HL-60 (cell line): ENCODE measurements around the gene DMGDH.

Source experiments
- CTCF ChIP-seq: IDR thresholded peaks from one replicate; pipeline ENCODE4 v1.5.1; 2011; ENCODE audit warnings: low read length, control low read depth, inconsistent platforms; ENCODE audit not compliant: insufficient read depth
- POLR2AphosphoS5 ChIP-seq: IDR thresholded peaks from 2 replicates; pipeline ENCODE4 v1.6.1; 2012; ENCODE audit warnings: low read depth
- TF ChIP-seq, protein P1 (sequence below): IDR thresholded peaks from 2 replicates; pipeline ENCODE4 v1.6.1; 2012; ENCODE audit warnings: low read depth; ENCODE audit not compliant: insufficient replicate concordance

- TF ChIP-seq CTCF (no peak), POLR2AphosphoS5 (no peak)
- TF ChIP-seq, protein P1, sequence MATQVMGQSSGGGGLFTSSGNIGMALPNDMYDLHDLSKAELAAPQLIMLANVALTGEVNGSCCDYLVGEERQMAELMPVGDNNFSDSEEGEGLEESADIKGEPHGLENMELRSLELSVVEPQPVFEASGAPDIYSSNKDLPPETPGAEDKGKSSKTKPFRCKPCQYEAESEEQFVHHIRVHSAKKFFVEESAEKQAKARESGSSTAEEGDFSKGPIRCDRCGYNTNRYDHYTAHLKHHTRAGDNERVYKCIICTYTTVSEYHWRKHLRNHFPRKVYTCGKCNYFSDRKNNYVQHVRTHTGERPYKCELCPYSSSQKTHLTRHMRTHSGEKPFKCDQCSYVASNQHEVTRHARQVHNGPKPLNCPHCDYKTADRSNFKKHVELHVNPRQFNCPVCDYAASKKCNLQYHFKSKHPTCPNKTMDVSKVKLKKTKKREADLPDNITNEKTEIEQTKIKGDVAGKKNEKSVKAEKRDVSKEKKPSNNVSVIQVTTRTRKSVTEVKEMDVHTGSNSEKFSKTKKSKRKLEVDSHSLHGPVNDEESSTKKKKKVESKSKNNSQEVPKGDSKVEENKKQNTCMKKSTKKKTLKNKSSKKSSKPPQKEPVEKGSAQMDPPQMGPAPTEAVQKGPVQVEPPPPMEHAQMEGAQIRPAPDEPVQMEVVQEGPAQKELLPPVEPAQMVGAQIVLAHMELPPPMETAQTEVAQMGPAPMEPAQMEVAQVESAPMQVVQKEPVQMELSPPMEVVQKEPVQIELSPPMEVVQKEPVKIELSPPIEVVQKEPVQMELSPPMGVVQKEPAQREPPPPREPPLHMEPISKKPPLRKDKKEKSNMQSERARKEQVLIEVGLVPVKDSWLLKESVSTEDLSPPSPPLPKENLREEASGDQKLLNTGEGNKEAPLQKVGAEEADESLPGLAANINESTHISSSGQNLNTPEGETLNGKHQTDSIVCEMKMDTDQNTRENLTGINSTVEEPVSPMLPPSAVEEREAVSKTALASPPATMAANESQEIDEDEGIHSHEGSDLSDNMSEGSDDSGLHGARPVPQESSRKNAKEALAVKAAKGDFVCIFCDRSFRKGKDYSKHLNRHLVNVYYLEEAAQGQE, result no peak
These were observed 12.3 kb upstream of the DMGDH start for GRCh38 chr5:79081779-79082178.
